Stimulated activated CD4-positive, alpha-beta T cell treated with anti-CD3 and anti-CD28 coated beads, Interleukin-2, amount 100 ng/mL, for 4 hours (primary cell): ENCODE measurements around the gene PTPN3.
"Not testable (repeated sequence)": the region's sequence is repeated elsewhere in the genome, so short reads cannot be mapped to it uniquely, and the experiment has no call there.

Source experiments
- DNase-seq: peaks from one replicate; pipeline ENCODE4 v3.0.0-alpha.2; 2020; ENCODE audit warnings: low read depth

PTPN3 gene

DNA sequence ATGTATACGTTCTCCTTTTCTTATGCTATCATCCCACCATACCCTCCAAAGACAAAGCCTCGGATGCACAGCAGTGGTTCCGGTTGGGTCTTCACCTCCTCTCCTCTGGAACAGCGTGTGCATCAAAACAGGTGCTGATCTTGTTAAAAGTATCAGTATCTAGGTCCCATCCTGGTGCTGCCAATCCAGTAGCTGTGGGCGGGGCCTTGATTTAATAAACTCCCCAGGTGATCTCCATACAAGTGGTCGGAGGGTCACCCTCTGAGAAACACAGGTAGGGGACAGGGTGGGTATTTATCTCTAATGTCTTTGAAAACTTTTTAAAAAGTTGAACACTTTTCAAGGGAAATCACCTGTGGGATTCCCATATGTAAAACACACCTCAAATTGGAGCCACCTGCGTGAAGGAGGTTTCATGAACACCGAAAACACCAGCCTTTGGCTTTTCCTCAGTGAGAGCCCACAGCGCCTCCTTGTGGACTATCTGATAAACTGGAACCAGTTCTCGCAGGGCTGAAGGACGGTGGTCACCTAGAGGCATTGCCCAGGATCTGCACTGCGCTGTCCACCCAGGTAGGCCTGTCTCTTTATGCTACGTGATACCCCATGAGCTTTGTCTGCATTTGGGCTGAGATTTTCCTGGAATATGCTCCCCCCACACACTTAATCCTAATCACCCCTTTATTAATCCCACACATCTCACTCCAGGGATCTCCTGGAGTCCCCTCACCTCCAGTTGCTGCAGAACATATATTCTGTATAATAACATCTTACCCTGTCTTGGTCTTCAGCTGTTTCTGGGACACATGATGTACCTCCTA is 96.7 kb downstream of the PTPN3 start:
- DNase-seq: no peak

DNA sequence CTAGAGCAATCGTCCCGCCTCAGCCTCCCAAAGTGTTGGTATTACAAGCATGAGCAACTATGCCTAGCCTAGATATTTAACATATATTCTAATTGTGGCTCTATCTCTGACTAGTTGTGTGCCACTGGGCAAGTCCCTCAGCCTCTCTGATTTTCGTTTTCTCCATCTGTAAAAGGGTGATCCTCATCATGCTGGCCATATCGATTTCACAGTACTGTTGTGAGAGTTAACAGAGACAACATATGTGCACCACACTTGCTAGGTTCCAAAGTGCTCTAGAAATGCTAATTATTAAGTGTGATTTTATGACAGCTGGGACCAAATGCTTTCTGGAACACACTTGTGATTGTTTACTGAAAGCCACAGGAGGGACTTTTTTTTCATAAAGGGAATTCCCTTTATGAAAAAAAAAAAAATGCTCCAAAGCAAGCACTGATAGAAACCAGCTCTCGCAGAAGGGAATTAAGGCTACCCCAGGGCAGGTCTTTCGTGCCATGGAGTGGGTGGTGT is 98.8 kb downstream of the PTPN3 start:
- no peak for DNase-seq

DNA sequence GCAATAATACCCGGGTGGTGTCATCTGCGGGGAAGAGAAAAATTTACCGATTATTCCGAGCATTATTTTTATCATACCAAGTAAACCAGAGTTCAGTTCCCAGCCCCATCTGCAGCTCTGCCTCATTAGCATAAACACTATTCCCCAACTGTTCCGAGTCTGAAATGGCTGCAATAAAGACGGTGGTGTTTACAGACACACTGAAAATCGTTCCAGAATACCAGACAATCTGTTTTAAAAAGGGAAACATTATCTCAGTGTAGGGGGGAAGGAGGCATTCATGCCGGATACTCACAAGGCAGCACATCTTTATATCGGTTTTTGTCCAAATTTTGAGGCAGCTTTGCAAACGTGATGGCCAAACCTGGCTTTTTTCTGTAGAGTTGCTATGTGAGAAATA is 106.9 kb downstream of the PTPN3 start:
- DNase-seq: no peak

GRCh38 chr9:109387856-109388255 is 110.3 kb downstream of the PTPN3 start:
- DNase-seq: no peak

DNA sequence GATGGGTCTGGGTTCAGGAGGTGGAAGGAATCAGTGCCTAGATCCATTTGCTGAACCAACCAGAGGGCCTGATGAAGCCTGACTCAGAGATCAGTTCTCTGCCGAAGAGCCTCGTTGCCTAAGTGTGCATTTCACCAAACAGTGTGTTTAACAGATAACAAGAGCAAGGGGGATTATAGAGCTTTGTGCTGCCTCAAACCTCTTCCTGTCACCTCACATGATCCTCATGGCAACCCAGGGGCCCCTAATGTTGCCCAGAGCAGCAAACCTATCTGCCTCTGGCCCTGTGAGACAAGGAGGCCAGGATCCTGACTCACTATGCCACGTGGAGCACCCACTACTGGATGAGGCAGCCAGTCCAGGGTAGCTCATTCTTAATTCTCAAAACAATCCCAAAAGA is 110.9 kb downstream of the PTPN3 start:
- DNase-seq: no peak

- DNase-seq: no peak
These were observed 112.6 kb downstream of the PTPN3 start for GRCh38 chr9:109385499-109385898.

DNA sequence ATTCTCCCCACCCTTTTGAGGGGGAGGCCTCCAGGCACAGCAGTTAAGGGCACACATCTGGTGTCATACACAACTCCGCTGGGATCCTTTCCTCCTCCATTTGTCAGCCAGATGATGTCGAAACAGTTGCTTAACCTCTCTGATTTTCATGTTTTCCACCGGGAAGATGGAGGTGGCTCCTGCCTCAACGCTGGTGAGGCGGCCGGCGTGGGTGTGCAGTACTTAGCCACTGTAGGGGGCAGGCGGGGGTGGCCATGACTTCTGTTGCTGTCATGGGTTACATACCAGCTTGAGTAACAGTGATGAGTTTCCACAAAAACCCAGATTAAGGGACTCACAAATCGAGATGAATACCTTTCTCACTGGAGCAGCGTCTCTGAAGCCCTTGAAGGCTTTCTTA is 114.2 kb downstream of the PTPN3 start:
- DNase-seq: no peak

DNA sequence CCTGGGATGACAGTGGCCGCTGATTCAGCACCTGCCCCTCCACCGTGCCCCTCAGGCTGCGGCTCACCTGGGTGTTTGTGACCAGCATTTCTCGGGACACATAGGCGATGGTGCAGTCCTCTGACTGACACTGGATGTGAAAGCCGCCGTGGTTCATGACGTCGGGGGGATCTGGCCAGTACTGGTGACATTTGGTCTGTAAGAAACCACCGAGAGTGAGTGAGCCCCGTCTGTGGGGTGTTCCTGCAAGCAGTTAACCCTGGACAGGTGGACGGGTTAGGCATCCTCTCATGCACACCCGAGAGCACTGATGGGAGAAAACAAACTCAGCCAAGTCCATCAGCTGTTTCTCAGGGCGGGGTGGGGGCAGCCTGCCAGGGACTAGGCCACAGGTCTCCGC is 114.8 kb downstream of the PTPN3 start:
- no peak for DNase-seq

- no peak for DNase-seq
These were observed 115.5 kb downstream of the PTPN3 start for GRCh38 chr9:109382585-109382984.

DNA sequence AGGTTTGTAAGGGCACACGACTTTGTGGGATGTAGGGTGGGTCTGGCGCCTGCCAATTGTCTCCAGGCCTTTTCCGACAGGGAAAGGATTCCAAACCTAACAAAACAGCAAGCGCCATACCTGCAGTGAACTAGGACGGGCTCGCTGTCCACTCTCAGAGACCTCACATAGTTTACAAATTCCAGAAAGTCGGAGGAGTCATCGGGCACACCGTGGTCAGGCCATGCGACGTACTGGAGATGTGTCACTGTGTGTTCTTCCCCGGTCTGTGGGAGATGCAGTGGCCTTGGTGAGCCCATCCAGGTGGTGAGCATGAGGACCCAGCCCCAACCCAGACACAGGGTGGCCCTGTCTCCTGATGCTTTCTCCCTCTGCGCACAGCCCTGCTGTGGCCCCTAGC is 115.9 kb downstream of the PTPN3 start:
- DNase-seq: no peak

DNA sequence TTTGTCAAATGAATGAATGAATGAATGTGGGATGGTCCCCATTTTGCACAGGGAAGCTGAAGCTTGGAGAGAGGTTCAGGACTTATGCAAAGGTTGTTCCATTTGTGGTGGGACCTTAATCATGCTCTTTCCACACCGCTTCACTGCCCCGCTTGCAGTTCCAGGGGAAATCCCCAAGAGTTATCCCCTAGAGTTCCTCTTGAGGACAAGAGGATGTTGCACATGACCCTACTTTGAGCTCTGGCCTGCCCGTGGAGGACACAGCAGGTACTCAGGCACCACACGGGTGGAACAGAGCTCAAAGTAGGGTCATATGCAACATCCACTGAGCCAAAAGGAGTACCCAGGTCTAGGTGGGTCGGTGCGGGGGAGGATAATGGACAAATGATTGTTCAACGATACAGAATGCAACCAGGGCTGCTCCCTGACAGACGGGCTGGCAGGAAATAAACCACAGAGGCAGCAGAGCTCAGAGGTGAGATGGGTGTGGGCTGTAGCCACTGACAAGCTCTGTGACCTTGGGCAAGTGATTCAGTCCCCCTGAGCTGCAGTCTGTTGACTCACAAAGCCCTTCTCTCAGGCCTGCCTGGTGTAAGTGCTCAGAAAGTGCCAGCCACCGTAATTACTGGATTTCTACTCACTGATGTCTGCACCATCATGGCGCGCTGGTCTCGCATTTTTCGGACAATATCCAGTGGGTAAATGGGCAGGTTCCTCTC is 116.9 kb downstream of the PTPN3 start:
- no peak for DNase-seq

DNA sequence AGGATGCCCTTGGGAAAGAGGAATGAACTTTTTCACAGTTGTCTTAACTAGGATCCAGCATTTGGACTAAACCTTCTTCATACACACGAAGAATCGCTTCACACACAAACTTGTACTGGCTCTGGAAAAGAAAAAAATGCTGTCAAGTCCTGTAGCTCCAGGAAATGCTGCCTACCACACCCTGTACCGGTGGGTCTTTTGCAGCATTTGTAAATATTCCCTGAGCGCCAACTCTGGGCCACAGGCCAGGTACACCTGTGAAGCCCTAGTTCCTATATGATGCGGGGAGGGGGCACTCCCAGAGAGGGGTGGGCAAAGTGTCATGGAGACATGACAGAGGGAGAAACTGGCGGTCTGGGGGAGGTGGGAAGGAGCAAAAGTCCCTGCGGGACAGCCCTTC is 118.6 kb downstream of the PTPN3 start:
- no peak for DNase-seq

DNA sequence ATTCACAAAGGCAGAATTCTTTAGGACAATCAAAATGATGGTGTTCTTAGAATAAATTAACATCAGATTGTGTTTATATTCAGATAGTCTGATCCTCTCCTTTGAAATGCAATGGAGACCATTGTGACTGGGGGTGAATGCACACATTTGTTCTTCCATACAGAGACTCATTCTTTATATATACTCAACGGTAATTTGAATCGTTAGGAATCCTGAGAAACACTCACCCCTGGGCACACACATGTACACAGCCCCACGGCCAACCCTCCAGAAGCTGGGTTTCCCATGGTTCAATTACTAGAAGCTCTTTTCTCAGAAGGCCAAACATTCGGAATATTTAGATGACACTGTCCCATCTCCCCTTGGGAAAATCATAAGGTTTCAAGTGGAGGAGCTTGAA is 119.8 kb downstream of the PTPN3 start:
- DNase-seq: no peak

GRCh38 chr9:109372246-109372645 is 125.9 kb downstream of the PTPN3 start:
- DNase-seq: no peak

GRCh38 chr9:109371374-109371773 is 126.7 kb downstream of the PTPN3 start:
- DNase-seq: no peak

DNA sequence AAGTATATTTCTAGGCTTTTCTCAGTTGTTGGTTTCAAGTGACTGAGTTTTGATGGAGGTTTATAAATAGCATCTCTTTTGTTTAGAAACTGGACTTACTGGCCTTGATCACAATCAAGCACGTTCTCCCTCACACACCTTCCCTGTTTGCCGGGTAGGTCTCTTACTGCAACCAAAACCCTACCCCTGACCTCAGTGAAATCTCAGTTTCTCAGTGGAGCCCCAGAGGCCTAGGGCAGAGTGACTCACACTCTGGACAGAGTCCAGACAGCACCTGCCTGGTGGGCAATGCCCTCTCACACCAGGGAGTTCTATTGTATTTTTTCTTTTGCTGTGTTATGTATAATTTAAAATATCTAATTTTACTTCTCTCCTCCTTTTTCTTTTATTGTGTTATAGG is 128.8 kb downstream of the PTPN3 start:
- DNase-seq: no peak

DNA sequence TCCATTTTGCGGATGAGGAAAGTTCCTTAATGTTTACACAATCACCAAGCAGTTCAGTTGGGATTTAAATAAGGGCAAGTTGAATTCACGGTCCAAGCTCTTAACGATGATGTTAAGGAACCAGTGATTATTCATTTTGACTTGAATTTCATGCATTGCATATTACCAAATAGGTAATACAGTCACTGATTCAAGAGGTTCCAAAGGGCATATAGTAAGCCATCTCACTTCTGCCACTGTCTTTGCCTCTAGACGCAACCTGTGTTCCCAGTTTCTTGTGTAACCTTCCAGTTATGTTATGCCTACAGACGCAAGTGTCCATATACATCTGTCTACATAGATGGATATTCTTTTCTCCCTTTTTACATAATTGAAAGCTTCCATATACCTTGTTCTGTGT is 137.3 kb downstream of the PTPN3 start:
- no peak for DNase-seq

DNA sequence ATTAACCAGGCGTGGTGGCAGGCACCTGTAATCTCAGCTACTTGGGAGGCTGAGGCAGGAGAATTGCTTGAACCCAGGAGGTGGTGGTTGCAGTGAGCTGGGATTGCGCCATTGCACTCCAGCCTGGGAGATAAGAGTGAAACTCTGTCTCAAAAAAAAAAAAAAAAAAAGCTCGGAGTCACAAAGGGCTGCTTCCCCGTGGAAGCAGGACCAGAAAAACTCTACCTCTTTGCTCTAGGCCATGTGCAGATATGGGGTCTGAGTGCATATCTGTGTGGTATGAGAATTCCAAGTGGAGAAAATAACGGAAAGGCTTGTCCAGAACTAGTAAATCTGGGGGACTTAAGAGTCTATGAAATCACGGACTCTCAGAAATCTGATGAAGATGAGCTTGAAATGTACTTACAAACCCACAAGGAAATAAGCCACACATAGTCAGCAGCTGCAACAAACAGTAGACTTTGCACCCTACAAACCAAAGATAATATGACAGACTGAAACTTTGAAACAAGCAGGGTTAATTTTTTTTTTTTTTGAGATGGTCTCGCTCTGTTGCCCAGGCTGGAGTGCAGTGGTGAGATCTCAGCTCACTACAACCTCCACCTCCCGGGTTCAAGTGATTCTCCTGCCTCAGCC is 139.0 kb downstream of the PTPN3 start:
- not testable (repeated sequence) for DNase-seq

DNA sequence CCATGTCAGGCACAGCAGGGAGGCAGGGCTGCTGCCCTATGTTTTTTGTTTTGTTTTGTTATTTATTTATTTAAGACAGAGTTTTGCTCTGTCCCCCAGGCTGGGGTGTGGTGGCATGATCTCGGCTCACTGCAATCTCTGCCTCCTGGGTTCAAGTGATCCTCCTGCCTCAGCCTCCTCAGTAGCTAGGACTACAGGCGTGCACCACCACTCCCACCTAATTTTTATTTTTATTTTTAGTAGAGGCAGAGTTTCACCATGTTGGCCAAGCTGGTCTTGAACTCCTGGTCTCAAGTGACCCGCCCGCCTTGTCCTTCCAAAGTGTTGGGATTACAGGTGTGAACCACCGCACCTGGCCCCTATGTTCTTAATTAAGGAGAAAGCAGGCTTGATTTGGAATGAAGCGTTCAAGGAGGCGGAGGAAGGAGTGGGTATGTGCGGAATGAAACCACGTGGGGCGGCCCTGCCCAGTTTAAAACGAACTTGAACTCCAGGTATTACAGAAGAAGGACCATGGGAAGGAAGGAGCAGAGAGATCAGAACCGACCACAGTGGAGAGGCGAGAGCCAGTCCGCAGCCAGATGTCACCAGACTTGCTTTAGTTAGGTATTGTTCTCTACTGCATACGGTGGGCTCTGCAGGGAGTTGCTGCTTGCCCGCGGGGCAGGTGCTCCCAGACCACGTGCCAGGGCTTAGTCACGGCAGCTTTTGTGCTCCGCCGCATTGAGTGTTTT is 142.4 kb downstream of the PTPN3 start:
- DNase-seq: no peak

DNA sequence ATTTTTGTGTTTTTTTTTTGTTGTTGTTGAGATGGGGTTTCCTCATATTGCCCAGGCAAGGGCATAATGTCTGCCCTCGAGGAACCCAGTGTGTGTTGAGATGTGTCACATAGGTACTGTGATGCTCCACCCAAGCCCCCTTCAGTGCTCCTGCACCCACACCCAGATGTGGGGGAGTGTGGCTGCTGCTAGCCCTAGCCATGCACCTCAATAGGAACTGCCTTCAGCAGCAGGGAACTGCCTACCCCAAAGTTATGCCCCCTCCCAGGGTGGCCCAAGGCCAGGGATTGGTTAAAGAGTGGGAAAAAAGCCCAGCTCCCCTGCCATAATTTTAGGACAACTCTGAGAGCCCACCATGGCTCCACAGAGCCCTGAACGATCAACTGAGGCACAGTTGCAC is 143.9 kb downstream of the PTPN3 start:
- DNase-seq: no peak

- no peak for DNase-seq
These were observed 147.1 kb downstream of the PTPN3 start for GRCh38 chr9:109351032-109351431.

DNA sequence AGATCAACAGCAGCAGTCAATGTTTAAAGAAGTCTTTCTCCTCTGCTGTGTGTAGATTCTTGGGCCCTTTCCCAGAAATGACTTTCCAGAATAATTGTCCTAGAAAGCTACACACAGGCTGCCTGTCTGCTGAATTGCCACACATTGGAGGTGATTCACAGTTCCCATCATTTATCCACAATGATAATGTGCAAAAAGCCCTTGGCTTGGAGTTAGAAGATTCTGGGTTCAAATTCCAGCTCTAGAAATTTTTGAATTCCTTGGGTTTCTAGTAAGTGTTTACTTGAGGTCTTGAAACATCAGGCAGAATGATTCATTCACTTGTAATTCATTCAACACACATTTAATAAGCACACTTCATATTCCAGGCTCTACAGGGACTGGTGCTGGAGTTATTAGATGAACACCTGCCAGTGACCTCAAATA is 148.7 kb downstream of the PTPN3 start:
- DNase-seq: no peak
